ENCODE data around the gene PIK3CD. TPM values are rescaled to one million over a fixed set of nuclear protein-coding genes. Genes with fewer than 3 reads are reported as not detected.
A peak's percentile ranks its signal among the peaks of the same experiment; 100 is the strongest.

PIK3CD gene
- total RNA-seq, 1 donor from 2014 or later = 15.7 TPM

DNA sequence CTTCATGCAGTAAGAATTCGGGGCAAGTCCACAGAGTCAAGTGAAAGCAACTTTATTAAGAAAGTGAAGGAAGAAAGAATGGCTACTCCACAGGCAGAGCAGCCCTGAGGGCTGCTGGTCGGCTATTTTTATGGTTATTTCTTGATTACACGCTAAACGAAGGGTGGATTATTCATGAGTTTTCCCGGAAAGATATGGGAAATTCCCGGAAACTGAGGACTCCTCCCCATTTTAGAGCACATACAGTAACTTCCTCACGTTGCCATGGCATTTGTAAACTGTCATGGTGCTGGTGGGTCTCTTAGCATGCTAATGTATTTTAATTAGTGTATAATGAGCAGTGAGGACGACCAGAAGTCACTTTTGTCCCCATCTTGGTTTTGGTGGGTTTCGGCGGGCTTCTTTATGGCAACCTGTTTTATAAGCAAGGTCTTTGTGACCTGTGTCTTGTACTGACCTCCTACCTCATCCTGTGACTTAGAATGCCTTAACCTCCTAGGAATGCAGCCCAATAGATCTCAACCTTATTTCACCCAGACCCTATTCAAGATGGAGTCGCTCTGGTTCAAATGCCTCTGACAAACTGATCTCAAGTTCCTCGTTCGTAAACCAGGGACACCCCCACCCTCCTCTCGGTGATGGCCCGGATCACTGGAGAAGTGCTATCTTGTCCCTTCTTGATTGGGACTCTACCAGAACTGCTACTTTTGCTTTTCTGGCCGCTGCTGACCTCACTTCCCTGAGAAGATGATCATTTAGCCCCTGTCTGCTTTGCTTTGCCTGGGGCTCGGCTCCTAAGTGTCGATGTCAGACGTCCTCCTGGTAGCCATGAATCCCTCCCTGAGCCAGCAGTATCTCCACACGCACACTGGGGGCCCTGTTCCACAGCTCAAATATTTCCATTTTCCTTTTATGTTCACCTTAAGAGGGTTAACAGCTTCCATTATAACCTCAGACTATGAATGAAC is 123.5 kb downstream of the PIK3CD start:
- Mint-ChIP-seq H3K27ac (peak overlapping the region; percentile 37), H3K36me3 (ENCODE audit: insufficient read depth) (peaks cover 11% of the 10 kb centered on the region), H3K9me3 (ENCODE audit: low read depth) (no peaks in the 10 kb centered on the region), H3K4me3 (ENCODE audit: low read depth) (no peak overlapping the region), H3K27me3 (no peaks in the 10 kb centered on the region), H3K4me1 (ENCODE audit: low read depth) (no peaks in the 10 kb centered on the region)
- TF ChIP-seq, protein P1, sequence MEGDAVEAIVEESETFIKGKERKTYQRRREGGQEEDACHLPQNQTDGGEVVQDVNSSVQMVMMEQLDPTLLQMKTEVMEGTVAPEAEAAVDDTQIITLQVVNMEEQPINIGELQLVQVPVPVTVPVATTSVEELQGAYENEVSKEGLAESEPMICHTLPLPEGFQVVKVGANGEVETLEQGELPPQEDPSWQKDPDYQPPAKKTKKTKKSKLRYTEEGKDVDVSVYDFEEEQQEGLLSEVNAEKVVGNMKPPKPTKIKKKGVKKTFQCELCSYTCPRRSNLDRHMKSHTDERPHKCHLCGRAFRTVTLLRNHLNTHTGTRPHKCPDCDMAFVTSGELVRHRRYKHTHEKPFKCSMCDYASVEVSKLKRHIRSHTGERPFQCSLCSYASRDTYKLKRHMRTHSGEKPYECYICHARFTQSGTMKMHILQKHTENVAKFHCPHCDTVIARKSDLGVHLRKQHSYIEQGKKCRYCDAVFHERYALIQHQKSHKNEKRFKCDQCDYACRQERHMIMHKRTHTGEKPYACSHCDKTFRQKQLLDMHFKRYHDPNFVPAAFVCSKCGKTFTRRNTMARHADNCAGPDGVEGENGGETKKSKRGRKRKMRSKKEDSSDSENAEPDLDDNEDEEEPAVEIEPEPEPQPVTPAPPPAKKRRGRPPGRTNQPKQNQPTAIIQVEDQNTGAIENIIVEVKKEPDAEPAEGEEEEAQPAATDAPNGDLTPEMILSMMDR (IDR thresholded peaks at IDR 0.05; ENCODE audit: unreplicated experiment) = no peak
- no peak for DNase-seq (ENCODE audit: low spot score, unreplicated experiment)

DNA sequence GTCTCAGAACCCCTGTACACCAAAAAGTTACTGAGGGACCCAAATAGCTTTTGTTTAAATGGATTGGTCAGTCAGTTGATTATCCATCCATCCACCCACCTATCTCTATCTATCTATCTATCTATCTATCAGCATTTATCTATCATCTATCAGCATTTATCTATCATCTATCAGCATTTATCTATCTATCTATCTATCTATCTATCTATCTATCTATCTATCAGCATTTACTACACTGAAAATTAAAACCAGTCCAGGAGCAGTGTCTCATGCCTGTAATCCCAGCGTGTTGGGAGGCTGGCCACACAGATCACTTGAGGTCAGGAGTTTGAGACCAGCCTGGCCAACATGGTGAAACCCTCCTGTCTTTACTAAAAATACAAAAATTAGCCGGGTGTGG is 125.2 kb downstream of the PIK3CD start:
- no peaks in the 10 kb centered on the region for H3K9me3 Mint-ChIP-seq (ENCODE audit: low read depth)
- H3K4me3 Mint-ChIP-seq (ENCODE audit: low read depth) = no peak overlapping the region
- peaks cover 11% of the 10 kb centered on the region for H3K36me3 Mint-ChIP-seq (ENCODE audit: insufficient read depth)
- no peak for DNase-seq (ENCODE audit: low spot score, unreplicated experiment)
- no peaks in the 10 kb centered on the region for H3K4me1 Mint-ChIP-seq (ENCODE audit: low read depth)
- no peaks in the 10 kb centered on the region for H3K27me3 Mint-ChIP-seq
- H3K27ac Mint-ChIP-seq = no peak overlapping the region
- TF ChIP-seq, protein P1 (IDR thresholded peaks at IDR 0.05; ENCODE audit: unreplicated experiment) = no peak

Other genes starting within 250 kb of the PIK3CD start
- 7.6 and 7.7 TPM in 2 replicates for gene SLC25A33, start 112.3 kb upstream of the PIK3CD start, total RNA-seq
- gene TMEM201, start 62.8 kb upstream of the PIK3CD start, total RNA-seq = 24.5 and 24.6 TPM in 2 replicates
- 128 and 130 TPM in 2 replicates for gene CLSTN1, start 172.2 kb downstream of the PIK3CD start, total RNA-seq